A549 (cell line): ENCODE data around the gene EIF4G3.

ENCODE experiments used
- CHD2 ChIP-seq: fragments of 150-350 bp; IDR thresholded peaks from 2 replicates; pipeline ENCODE4 v1.6.1; 2014; ENCODE audit warnings: low read length; ENCODE audit not compliant: partially characterized antibody
- HOXA7 ChIP-seq: fragments of 250-450 bp; sonication (Bioruptor Pico); IDR thresholded peaks from 2 replicates; pipeline ENCODE4 v1.5.0; 2020; ENCODE audit warnings: mild to moderate bottlenecking, moderate library complexity
- POLR2A ChIP-seq: IDR thresholded peaks from 2 replicates; pipeline ENCODE4 v1.6.1; 2012; ENCODE audit warnings: mild to moderate bottlenecking, low read length
- TF ChIP-seq, protein P1 (sequence below): fragments of >200 bp; sonication (Bioruptor Twin); formaldehyde crosslinking; IDR thresholded peaks from 3 replicates; pipeline ENCODE4 v1.5.1; 2016

DNA sequence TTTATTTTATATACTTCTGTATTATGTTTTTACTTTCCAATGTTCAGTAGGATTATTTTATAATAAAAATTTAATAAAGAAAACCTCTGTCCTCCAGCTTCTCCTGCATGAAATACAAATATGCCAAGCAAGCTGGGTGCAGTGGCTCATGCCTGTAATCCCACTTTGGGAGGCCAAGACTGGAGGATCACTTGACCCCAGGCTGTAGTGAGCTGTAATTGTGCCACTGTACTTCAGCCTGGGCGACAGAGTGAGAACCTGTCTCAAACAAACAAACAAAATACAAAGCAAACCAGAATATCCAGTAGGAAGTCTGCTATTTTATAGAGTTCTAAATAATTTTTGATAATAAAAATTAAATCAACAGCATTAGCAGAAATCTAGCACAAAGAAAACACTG is 168.8 kb downstream of the EIF4G3 start:
- TF ChIP-seq POLR2A, result no peak
- TF ChIP-seq, protein P1, sequence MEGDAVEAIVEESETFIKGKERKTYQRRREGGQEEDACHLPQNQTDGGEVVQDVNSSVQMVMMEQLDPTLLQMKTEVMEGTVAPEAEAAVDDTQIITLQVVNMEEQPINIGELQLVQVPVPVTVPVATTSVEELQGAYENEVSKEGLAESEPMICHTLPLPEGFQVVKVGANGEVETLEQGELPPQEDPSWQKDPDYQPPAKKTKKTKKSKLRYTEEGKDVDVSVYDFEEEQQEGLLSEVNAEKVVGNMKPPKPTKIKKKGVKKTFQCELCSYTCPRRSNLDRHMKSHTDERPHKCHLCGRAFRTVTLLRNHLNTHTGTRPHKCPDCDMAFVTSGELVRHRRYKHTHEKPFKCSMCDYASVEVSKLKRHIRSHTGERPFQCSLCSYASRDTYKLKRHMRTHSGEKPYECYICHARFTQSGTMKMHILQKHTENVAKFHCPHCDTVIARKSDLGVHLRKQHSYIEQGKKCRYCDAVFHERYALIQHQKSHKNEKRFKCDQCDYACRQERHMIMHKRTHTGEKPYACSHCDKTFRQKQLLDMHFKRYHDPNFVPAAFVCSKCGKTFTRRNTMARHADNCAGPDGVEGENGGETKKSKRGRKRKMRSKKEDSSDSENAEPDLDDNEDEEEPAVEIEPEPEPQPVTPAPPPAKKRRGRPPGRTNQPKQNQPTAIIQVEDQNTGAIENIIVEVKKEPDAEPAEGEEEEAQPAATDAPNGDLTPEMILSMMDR, result no peak
- TF ChIP-seq HOXA7, result no peak
- TF ChIP-seq CHD2, result no peak
